HepG2 (cell line): ENCODE measurements around the gene RBX1. TPM values are rescaled to one million over a fixed set of nuclear protein-coding genes. Genes with fewer than 3 reads are reported as not detected.

Source experiments
- ARID2 ChIP-seq: sonication (generic); formaldehyde crosslinking; IDR thresholded peaks from 2 replicates; pipeline ENCODE4 v1.8.1; 2022; ENCODE audit warnings: mild to moderate bottlenecking, missing genetic modification reagents, borderline replicate concordance
- ATF4 ChIP-seq, 2 experiments: fragments of 450-650 bp in 1 of 2; sonication (generic) in 1 of 2; formaldehyde crosslinking; IDR thresholded peaks; 2 replicates each; pipeline versions ENCODE4 v1.5.0 to v1.8.0; 2020 to 2022; ENCODE audit warnings: mild to moderate bottlenecking in 1 of 2, missing genetic modification reagents in 1 of 2
- IRF1 ChIP-seq: sonication (generic); formaldehyde crosslinking; IDR thresholded peaks from 2 replicates; pipeline ENCODE4 v1.4.0; 2020; ENCODE audit warnings: low read depth, mild to moderate bottlenecking, missing genetic modification reagents
- ISL2 ChIP-seq: sonication (generic); formaldehyde crosslinking; IDR thresholded peaks from 2 replicates; pipeline ENCODE4 v1.5.0; 2020; ENCODE audit warnings: missing genetic modification reagents
- KMT2B ChIP-seq: IDR thresholded peaks from 2 replicates; pipeline ENCODE4 v1.6.1; 2016; ENCODE audit warnings: missing genetic modification reagents, missing compliant biosample characterization
- PHF8 ChIP-seq: sonication (generic); formaldehyde crosslinking; IDR thresholded peaks from 2 replicates; pipeline ENCODE4 v1.5.0; 2020; ENCODE audit warnings: missing genetic modification reagents
- SAP130 ChIP-seq: IDR thresholded peaks from 2 replicates; pipeline ENCODE4 v1.6.1; 2016; ENCODE audit warnings: low read depth
- TBX3 ChIP-seq: fragments of 450-650 bp; IDR thresholded peaks from 2 replicates; pipeline ENCODE4 v1.6.1; 2017; ENCODE audit warnings: antibody characterized with exemption, mild to moderate bottlenecking, inconsistent platforms, borderline replicate concordance
- ZBTB14 ChIP-seq: sonication (generic); formaldehyde crosslinking; IDR thresholded peaks from 2 replicates; pipeline ENCODE4 v1.4.0; 2020; ENCODE audit warnings: missing genetic modification reagents
- ZBTB49 ChIP-seq: sonication (generic); formaldehyde crosslinking; IDR thresholded peaks from 2 replicates; pipeline ENCODE4 v1.4.0; 2020; ENCODE audit warnings: missing genetic modification reagents, borderline replicate concordance
- ZNF282 ChIP-seq: fragments of 450-650 bp; IDR thresholded peaks from 2 replicates; pipeline ENCODE4 v1.6.1; 2018; ENCODE audit not compliant: partially characterized antibody
- ZNF503 ChIP-seq: sonication (generic); formaldehyde crosslinking; IDR thresholded peaks from 2 replicates; pipeline ENCODE4 v1.4.0; 2020; ENCODE audit warnings: missing genetic modification reagents
- ZNF512B ChIP-seq: sonication (generic); formaldehyde crosslinking; IDR thresholded peaks from 2 replicates; pipeline ENCODE4 v1.5.1; 2020; ENCODE audit warnings: missing genetic modification reagents, mild to moderate bottlenecking, borderline replicate concordance
- ZNF746 ChIP-seq: sonication (generic); formaldehyde crosslinking; IDR thresholded peaks from 2 replicates; pipeline ENCODE4 v1.8.0; 2022; ENCODE audit warnings: mild to moderate bottlenecking, missing genetic modification reagents
- polyA plus RNA-seq, 8 experiments: library from polyadenylated mRNA; depleted of rRNA in 3 of 8; stranded (reverse) in 7 of 8; unstranded in 1 of 8; fragments of >200 nt; fragmentation: Illumina TruSeq in 4 of 8; extraction: Trizol in 4 of 8; gene quantifications; 2 replicates each; pipeline versions ENCODE4 v1.2.1 to v1.2.3, GENCODE V29; 2011 to 2016; ENCODE audit warnings: low read depth in 4 of 8, missing spikeins in 1 of 8, mixed read lengths in 1 of 8; ENCODE audit not compliant: insufficient read depth in 1 of 8
- total RNA-seq, 5 experiments: library from RNA; depleted of rRNA; stranded (reverse); fragments of >200 nt; fragmentation: Illumina TruSeq; extraction: Trizol; gene quantifications; 2 replicates each; pipeline ENCODE4 v1.2.3, GENCODE V29; 2016; ENCODE audit warnings: low read depth in 1 of 5

The RBX1 gene
- total and polyA plus RNA-seq, 2 of the 13 experiments (the other 11 are each of a cell fraction or from before 2014, with no cell fraction given), result 84.9 to 90.2 TPM

- TF ChIP-seq ZBTB14 (CRISPR knock-in tag) (peak; percentile 83), ZNF503 (CRISPR knock-in tag) (peak; percentile 71; the same call in 1 of the 2 replicates), ISL2 (peak; percentile 77), ARID2 (CRISPR knock-in tag) (peak; percentile 66; the same call in 1 of the 2 replicates), IRF1 (CRISPR knock-in tag) (peak; percentile 62; the same call in 1 of the 2 replicates), ZNF512B (CRISPR knock-in tag) (peak; percentile 69; the same call in 1 of the 2 replicates), KMT2B (peak; percentile 69; the same call in 1 of the 2 replicates), TBX3 (no peak), ZNF282 (no peak), ATF4 (CRISPR knock-in tag; IDR thresholded peaks at IDR 0.05) (peak in 1 of 2 experiments; percentile 87; a peak in 2 of 4 replicates), SAP130 (CRISPR knock-in tag) (peak; percentile 74), ZNF746 (CRISPR knock-in tag) (no peak; the same call in 1 of the 2 replicates), PHF8 (CRISPR knock-in tag) (peak; percentile 65), ZBTB49 (CRISPR knock-in tag) (no peak)
These were observed 71.5 kb downstream of the RBX1 start (continued) for GRCh38 chr22:41022470-41023298.
